ENCODE measurements around the gene TTC21B. TPM values are rescaled to one million over a fixed set of nuclear protein-coding genes. Genes with fewer than 3 reads are reported as not detected.

The TTC21B gene
- total and polyA plus RNA-seq, 9 donors, result 8.6 to 53.4 (median 22.3) TPM

GRCh38 chr2:165897074-165897473, 56.5 kb downstream of the TTC21B start:
- H3K4me1 ChIP-seq (ENCODE audit: insufficient read depth), result peaks cover 10% of the 10 kb centered on the region
- no peaks in the 10 kb centered on the region for H3K36me3 ChIP-seq
- WGBS, 3 donors, result 96 to 97% (median 96%) methylated on average over 5 of the region's 5 CpGs

GRCh38 chr2:165895974-165896373, 57.6 kb downstream of the TTC21B start:
- Histone ChIP-seq H3K4me1 (ENCODE audit: insufficient read depth) (peaks cover 7% of the 10 kb centered on the region), H3K27ac (no peak overlapping the region), H3K4me3 (no peak overlapping the region), H3K27me3 (no peaks in the 10 kb centered on the region), H3K9me3 (no peaks in the 10 kb centered on the region), H3K36me3 (no peaks in the 10 kb centered on the region)
- DNase-seq, result no peak
- intact Hi-C loops (cut with DNase I), result no loop called here
- TF ChIP-seq EP300 (IDR thresholded peaks at IDR 0.05) (no peak), CTCF (IDR thresholded peaks at IDR 0.05) (no peak), POLR2A (IDR thresholded peaks at IDR 0.05) (no peak)
- WGBS, 3 donors, result 84 to 91% (median 87%) methylated on average over 1 of the region's 1 CpG

More at GRCh38 chr2:165897074-165897473, 56.5 kb downstream of the TTC21B start:
- Histone ChIP-seq H3K9me3 (no peaks in the 10 kb centered on the region), H3K4me3 (no peak overlapping the region), H3K27me3 (no peaks in the 10 kb centered on the region), H3K27ac (no peak overlapping the region)
- no peak for DNase-seq
- no peak for TF ChIP-seq POLR2A (IDR thresholded peaks at IDR 0.05)
- TF ChIP-seq EP300 (IDR thresholded peaks at IDR 0.05), result no peak
- TF ChIP-seq CTCF (IDR thresholded peaks at IDR 0.05), result no peak
- intact Hi-C loops (cut with DNase I), result no loop called here

- DNase-seq, result no peak
- H3K27me3 ChIP-seq, result no peaks in the 10 kb centered on the region
- no peak overlapping the region for H3K4me3 ChIP-seq
- no peak overlapping the region for H3K27ac ChIP-seq
- no peaks in the 10 kb centered on the region for H3K36me3 ChIP-seq
- 87 to 94% (median 90%) methylated on average over 4 of the region's 4 CpGs for WGBS, 3 donors
- H3K4me1 ChIP-seq (ENCODE audit: insufficient read depth), result peaks cover 6% of the 10 kb centered on the region
- TF ChIP-seq EP300 (IDR thresholded peaks at IDR 0.05) (no peak), POLR2A (IDR thresholded peaks at IDR 0.05) (no peak), CTCF (IDR thresholded peaks at IDR 0.05) (no peak)
- H3K9me3 ChIP-seq, result no peaks in the 10 kb centered on the region
- intact Hi-C loops (cut with DNase I), result no loop called here
Measured at GRCh38 chr2:165893556-165893955, 60.0 kb downstream of the TTC21B start.

- no peak for TF ChIP-seq EP300 (IDR thresholded peaks at IDR 0.05)
- TF ChIP-seq POLR2A (IDR thresholded peaks at IDR 0.05), result no peak
- TF ChIP-seq CTCF (IDR thresholded peaks at IDR 0.05), result no peak
- intact Hi-C loops (cut with DNase I), result no loop called here
- no peaks in the 10 kb centered on the region for H3K27me3 ChIP-seq
- H3K4me1 ChIP-seq (ENCODE audit: insufficient read depth), result peaks cover 1% of the 10 kb centered on the region
- no peak overlapping the region for H3K27ac ChIP-seq
- no peaks in the 10 kb centered on the region for H3K36me3 ChIP-seq
- 94 to 97% (median 94%) methylated on average over 6 of the region's 6 CpGs for WGBS, 3 donors
- H3K9me3 ChIP-seq, result no peaks in the 10 kb centered on the region
- H3K4me3 ChIP-seq, result no peak overlapping the region
- no peak for DNase-seq
Measured at GRCh38 chr2:165892526-165892925, 61.0 kb downstream of the TTC21B start.
